Loucy (cell line): ENCODE measurements around the gene ITGAL.
A peak's percentile ranks its signal among the peaks of the same experiment; 100 is the strongest.

Experiments
- H2AFZ ChIP-seq: fragments of 200-600 bp; sonication (generic); 2 replicates; pipeline ENCODE4 v1.6.0; 2016; ENCODE audit warnings: antibody characterized with exemption, mild to moderate bottlenecking, low read length, moderate library complexity
- H3F3A ChIP-seq: fragments of 200-600 bp; 2 replicates; pipeline ENCODE4 v1.6.0; 2016; ENCODE audit warnings: antibody characterized with exemption, low read depth, mild to moderate bottlenecking
- H3K27me3 ChIP-seq: fragments of 200-600 bp; sonication (generic); 2 replicates; pipeline ENCODE4 v1.6.1; 2014; ENCODE audit warnings: low read length, mild to moderate bottlenecking; ENCODE audit not compliant: insufficient read depth, poor library complexity, severe bottlenecking
- H3K36me3 ChIP-seq: fragments of 200-600 bp; sonication (generic); 2 replicates; pipeline ENCODE4 v1.6.1; 2016; ENCODE audit warnings: low read length; ENCODE audit not compliant: insufficient read depth
- H3K4me1 ChIP-seq: fragments of 200-600 bp; sonication (generic); 2 replicates; pipeline ENCODE4 v1.5.1; 2014; ENCODE audit warnings: low read length, mild to moderate bottlenecking; ENCODE audit not compliant: insufficient read depth, poor library complexity, severe bottlenecking
- H3K4me2 ChIP-seq: fragments of 200-600 bp; sonication (generic); 2 replicates; pipeline ENCODE4 v1.6.0; 2014; ENCODE audit warnings: antibody characterized with exemption, low read length, low read depth, mild to moderate bottlenecking; ENCODE audit not compliant: poor library complexity, severe bottlenecking
- H3K4me3 ChIP-seq: fragments of 200-600 bp; sonication (generic); 2 replicates; pipeline ENCODE4 v1.5.1; 2014; ENCODE audit warnings: low read length, mild to moderate bottlenecking, mixed read lengths; ENCODE audit not compliant: poor library complexity, severe bottlenecking
- H3K79me2 ChIP-seq: fragments of 200-600 bp; sonication (generic); 2 replicates; pipeline ENCODE4 v1.6.1; 2014; ENCODE audit warnings: low read length; ENCODE audit not compliant: insufficient read depth
- H3K9ac ChIP-seq: fragments of 200-600 bp; sonication (generic); 2 replicates; pipeline ENCODE4 v1.6.0; 2014; ENCODE audit warnings: mild to moderate bottlenecking, low read depth, low read length, moderate library complexity; ENCODE audit not compliant: poor library complexity, severe bottlenecking
- H3K9me2 ChIP-seq: fragments of 200-600 bp; sonication (generic); replicated peaks from 2 replicates; pipeline ENCODE4 v1.6.1; 2016; ENCODE audit warnings: low read depth, low read length, mixed read lengths
- H3K9me3 ChIP-seq: fragments of 200-600 bp; sonication (generic); 2 replicates; pipeline ENCODE4 v1.6.1; 2014; ENCODE audit warnings: mild to moderate bottlenecking, antibody characterized with exemption, low read length, low read depth; ENCODE audit not compliant: insufficient read depth
- H4K20me1 ChIP-seq: fragments of 200-600 bp; sonication (generic); 2 replicates; pipeline ENCODE4 v1.6.0; 2014; ENCODE audit warnings: antibody characterized with exemption, low read length, mild to moderate bottlenecking; ENCODE audit not compliant: insufficient read depth, poor library complexity, severe bottlenecking
- CTCF ChIP-seq: fragments of 200-600 bp; sonication (generic); conservative IDR thresholded peaks from 2 replicates; pipeline ENCODE4 v1.5.1; 2014; ENCODE audit warnings: mild to moderate bottlenecking, antibody characterized with exemption, low read length
- EZH2phosphoT487 ChIP-seq: fragments of 200-600 bp; IDR thresholded peaks from 2 replicates; pipeline ENCODE4 v1.6.1; 2018; ENCODE audit warnings: antibody characterized with exemption, mild to moderate bottlenecking, moderate library complexity, borderline replicate concordance

The ITGAL gene

GRCh38 chr16:30473231-30474073, 910 bp downstream of the ITGAL start:
- H4K20me1 ChIP-seq: no peaks in the 10 kb centered on the region
- H3K9me2 ChIP-seq: no peaks in the 10 kb centered on the region
- TF ChIP-seq EZH2phosphoT487 (no peak), CTCF (no peak)
- H3K36me3 ChIP-seq: no peaks in the 10 kb centered on the region
- H3K9me3 ChIP-seq: no peaks in the 10 kb centered on the region
- no peak overlapping the region for H2AFZ ChIP-seq
- H3K79me2 ChIP-seq: peaks cover 30% of the 10 kb centered on the region
- peak overlapping the region; percentile 88 for H3K4me2 ChIP-seq
- peaks cover 41% of the 10 kb centered on the region for H3K4me1 ChIP-seq
- H3F3A ChIP-seq: no peaks in the 10 kb centered on the region
- H3K9ac ChIP-seq: peak overlapping the region; percentile 82
- H3K27me3 ChIP-seq: no peaks in the 10 kb centered on the region
- peak overlapping the region; percentile 74 for H3K4me3 ChIP-seq

DNA sequence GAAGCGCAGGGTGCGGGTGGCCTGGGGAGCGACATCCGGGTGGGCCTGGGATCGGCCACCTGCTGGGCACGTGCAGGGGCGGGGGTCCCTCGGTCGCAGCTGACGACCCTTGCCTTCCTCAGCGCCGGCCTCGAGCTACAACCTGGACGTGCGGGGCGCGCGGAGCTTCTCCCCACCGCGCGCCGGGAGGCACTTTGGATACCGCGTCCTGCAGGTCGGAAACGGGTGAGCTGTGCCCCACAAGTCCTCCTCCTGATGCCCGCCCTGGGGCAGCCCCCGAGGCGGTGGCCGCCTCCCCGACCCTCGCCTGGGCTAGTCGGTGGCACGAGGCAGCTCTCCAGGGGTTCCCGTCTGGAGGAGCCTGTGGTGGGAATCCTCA, 1.5 kb downstream of the ITGAL start:
- Histone ChIP-seq H3K4me3 (peak overlapping the region; percentile 74), H3K9ac (peak overlapping the region; percentile 82)

GRCh38 chr16:30474684-30475083, 2.1 kb downstream of the ITGAL start:
- no peaks in the 10 kb centered on the region for H3K27me3 ChIP-seq
- H3K9me2 ChIP-seq: no peaks in the 10 kb centered on the region
- no peak for TF ChIP-seq EZH2phosphoT487
- TF ChIP-seq CTCF: no peak
- H3K4me2 ChIP-seq: peak overlapping the region; percentile 88
- peak overlapping the region; percentile 82 for H3K9ac ChIP-seq
- peaks cover 41% of the 10 kb centered on the region for H3K4me1 ChIP-seq
- H3K4me3 ChIP-seq: peak overlapping the region; percentile 74
- H3K36me3 ChIP-seq: no peaks in the 10 kb centered on the region
- peaks cover 30% of the 10 kb centered on the region for H3K79me2 ChIP-seq
- H3F3A ChIP-seq: no peaks in the 10 kb centered on the region
- H4K20me1 ChIP-seq: no peaks in the 10 kb centered on the region
- no peaks in the 10 kb centered on the region for H3K9me3 ChIP-seq
- H2AFZ ChIP-seq: no peak overlapping the region

More for the DNA sequence above, 1.5 kb downstream of the ITGAL start:
- Histone ChIP-seq H3K27me3 (no peaks in the 10 kb centered on the region), H4K20me1 (no peaks in the 10 kb centered on the region), H3F3A (no peaks in the 10 kb centered on the region), H3K4me1 (peaks cover 41% of the 10 kb centered on the region), H3K36me3 (no peaks in the 10 kb centered on the region), H3K79me2 (peaks cover 30% of the 10 kb centered on the region), H3K9me3 (no peaks in the 10 kb centered on the region), H2AFZ (no peak overlapping the region), H3K9me2 (no peaks in the 10 kb centered on the region), H3K4me2 (peak overlapping the region; percentile 88)
- TF ChIP-seq CTCF: no peak
- TF ChIP-seq EZH2phosphoT487: no peak
